ENCODE results near the gene MPPED1.

The MPPED1 gene

DNA sequence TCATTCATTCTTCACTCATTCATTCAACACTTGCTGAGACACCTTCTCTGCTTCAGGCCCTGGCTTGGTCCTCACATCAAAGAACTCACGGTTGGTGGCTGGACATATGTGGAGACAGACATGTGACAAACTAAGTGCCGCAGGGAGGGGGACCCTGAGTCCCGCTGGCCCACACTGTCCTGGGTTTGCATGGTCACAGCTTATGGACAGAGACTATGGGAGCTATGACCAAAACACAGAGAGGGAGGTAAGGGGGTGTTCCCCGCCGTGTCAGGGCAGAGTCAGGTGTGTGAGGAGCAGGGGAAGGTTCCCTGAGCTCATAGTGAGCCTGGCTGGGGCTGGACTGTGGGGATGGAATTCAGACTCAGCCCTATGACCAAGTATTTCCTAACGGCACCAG lies 123.1 kb downstream of the MPPED1 start:
- H3K9ac ChIP-seq (ENCODE audit: low read length), result no peak overlapping the region
- H4K91ac ChIP-seq (ENCODE audit: low read length), result no peak overlapping the region
- no peak for DNase-seq
- no peak overlapping the region for H2BK15ac ChIP-seq (ENCODE audit: low read depth, poor library complexity, severe bottlenecking)
- no peak overlapping the region for H3K18ac ChIP-seq (ENCODE audit: low read depth in 1 of 2, low read length in 2 of 2)
- no peak overlapping the region for H2AFZ ChIP-seq (ENCODE audit: low read depth, low read length)
- H3K14ac ChIP-seq (ENCODE audit: low read length in 2 of 2), result no peak overlapping the region
- H3K4me1 ChIP-seq (ENCODE audit: control insufficient read depth, insufficient read depth, low read depth, low read length), result no peaks in the 10 kb centered on the region
- no peak overlapping the region for H3K27ac ChIP-seq (ENCODE audit: low read length, poor library complexity, severe bottlenecking)
- H3K23ac ChIP-seq (ENCODE audit: low read length in 2 of 2), result no peak overlapping the region
- no peak overlapping the region for H2AK5ac ChIP-seq (ENCODE audit: low read length, severe bottlenecking)
- H3K27me3 ChIP-seq (ENCODE audit: control insufficient read depth in 1 of 2, insufficient read depth in 1 of 2, low read length in 2 of 2), result no peaks in the 10 kb centered on the region
- H2BK5ac ChIP-seq (ENCODE audit: low read depth, low read length, poor library complexity, severe bottlenecking), result no peak overlapping the region
- H3K4me3 ChIP-seq (ENCODE audit: insufficient read depth in 1 of 2, low read depth in 1 of 2, low read length in 2 of 2), result no peak overlapping the region
- peaks cover under 1% of the 10 kb centered on the region for H3K9me3 ChIP-seq (ENCODE audit: control insufficient read depth, low read length)
- no peak overlapping the region for H3K4ac ChIP-seq (ENCODE audit: low read depth in 1 of 2, low read length in 2 of 2)
- H3K4me2 ChIP-seq (ENCODE audit: low read length, poor library complexity, severe bottlenecking), result no peak overlapping the region
- 87% methylated on average over 5 of the region's 6 CpGs for WGBS
- no peak overlapping the region for H4K8ac ChIP-seq (ENCODE audit: low read length)
- H2BK120ac ChIP-seq (ENCODE audit: low read depth, low read length), result no peak overlapping the region
- H3K36me3 ChIP-seq (ENCODE audit: control insufficient read depth in 1 of 2, insufficient read depth in 2 of 2, low read depth in 1 of 2, low read length in 2 of 2), result no peaks in the 10 kb centered on the region
- no peak overlapping the region for H2BK12ac ChIP-seq (ENCODE audit: low read length in 2 of 2)
- H3K79me1 ChIP-seq (replicated peaks; ENCODE audit: low read length, poor library complexity, severe bottlenecking), result no peaks in the 10 kb centered on the region

- WGBS, result 90% methylated on average over 7 of the region's 7 CpGs
- H3K4ac ChIP-seq (ENCODE audit: low read depth in 1 of 2, low read length in 2 of 2), result no peak overlapping the region
- H3K18ac ChIP-seq (ENCODE audit: low read depth in 1 of 2, low read length in 2 of 2), result no peak overlapping the region
- H2AK5ac ChIP-seq (ENCODE audit: low read length, severe bottlenecking), result no peak overlapping the region
- H3K23ac ChIP-seq (ENCODE audit: low read length in 2 of 2), result no peak overlapping the region
- no peak overlapping the region for H3K27ac ChIP-seq (ENCODE audit: low read length, poor library complexity, severe bottlenecking)
- H2BK15ac ChIP-seq (ENCODE audit: low read depth, poor library complexity, severe bottlenecking), result no peak overlapping the region
- no peak overlapping the region for H3K9ac ChIP-seq (ENCODE audit: low read length)
- H2BK5ac ChIP-seq (ENCODE audit: low read depth, low read length, poor library complexity, severe bottlenecking), result no peak overlapping the region
- no peak overlapping the region for H3K14ac ChIP-seq (ENCODE audit: low read length in 2 of 2)
- no peak overlapping the region for H2AFZ ChIP-seq (ENCODE audit: low read depth, low read length)
- H3K4me2 ChIP-seq (ENCODE audit: low read length, poor library complexity, severe bottlenecking), result no peak overlapping the region
- DNase-seq, result no peak
- H3K9me3 ChIP-seq (ENCODE audit: control insufficient read depth, low read length), result no peaks in the 10 kb centered on the region
- H4K91ac ChIP-seq (ENCODE audit: low read length), result no peak overlapping the region
- H2BK12ac ChIP-seq (ENCODE audit: low read length in 2 of 2), result no peak overlapping the region
- H4K8ac ChIP-seq (ENCODE audit: low read length), result no peak overlapping the region
- no peaks in the 10 kb centered on the region for H3K27me3 ChIP-seq (ENCODE audit: control insufficient read depth in 1 of 2, insufficient read depth in 1 of 2, low read length in 2 of 2)
- no peaks in the 10 kb centered on the region for H3K36me3 ChIP-seq (ENCODE audit: control insufficient read depth in 1 of 2, insufficient read depth in 2 of 2, low read depth in 1 of 2, low read length in 2 of 2)
- H3K79me1 ChIP-seq (replicated peaks; ENCODE audit: low read length, poor library complexity, severe bottlenecking), result no peaks in the 10 kb centered on the region
- H2BK120ac ChIP-seq (ENCODE audit: low read depth, low read length), result no peak overlapping the region
- H3K4me1 ChIP-seq (ENCODE audit: control insufficient read depth, insufficient read depth, low read depth, low read length), result no peaks in the 10 kb centered on the region
- no peak overlapping the region for H3K4me3 ChIP-seq (ENCODE audit: insufficient read depth in 1 of 2, low read depth in 1 of 2, low read length in 2 of 2)
Measured at GRCh38 chr22:43535336-43535735, 123.5 kb downstream of the MPPED1 start.

DNA sequence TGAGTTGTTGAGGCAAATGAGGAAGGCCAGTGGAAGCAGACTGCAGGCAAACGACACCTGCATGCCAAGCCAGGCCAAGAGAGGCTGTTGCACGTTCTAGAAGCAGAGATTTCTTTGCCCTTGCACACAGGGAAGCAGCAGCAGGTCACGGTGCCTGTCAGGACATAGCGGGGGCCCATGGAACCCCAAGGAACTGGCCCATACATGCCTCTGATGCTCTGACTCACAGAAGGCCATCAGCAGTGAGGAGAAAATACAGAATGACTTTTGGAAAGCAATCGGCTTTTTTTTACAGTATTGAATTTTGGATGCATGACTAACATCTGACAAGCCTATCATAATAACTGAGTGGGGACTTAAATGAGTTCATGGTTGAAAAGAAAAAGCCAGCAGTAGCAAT lies 123.9 kb downstream of the MPPED1 start:
- H3K79me1 ChIP-seq (replicated peaks; ENCODE audit: low read length, poor library complexity, severe bottlenecking), result no peaks in the 10 kb centered on the region
- no peak overlapping the region for H2BK5ac ChIP-seq (ENCODE audit: low read depth, low read length, poor library complexity, severe bottlenecking)
- H3K18ac ChIP-seq (ENCODE audit: low read depth in 1 of 2, low read length in 2 of 2), result no peak overlapping the region
- no peak overlapping the region for H2AFZ ChIP-seq (ENCODE audit: low read depth, low read length)
- no peak overlapping the region for H3K4ac ChIP-seq (ENCODE audit: low read depth in 1 of 2, low read length in 2 of 2)
- no peak overlapping the region for H4K8ac ChIP-seq (ENCODE audit: low read length)
- DNase-seq, result no peak
- H4K91ac ChIP-seq (ENCODE audit: low read length), result no peak overlapping the region
- no peak overlapping the region for H3K4me3 ChIP-seq (ENCODE audit: insufficient read depth in 1 of 2, low read depth in 1 of 2, low read length in 2 of 2)
- H3K23ac ChIP-seq (ENCODE audit: low read length in 2 of 2), result no peak overlapping the region
- no peaks in the 10 kb centered on the region for H3K9me3 ChIP-seq (ENCODE audit: control insufficient read depth, low read length)
- H3K4me2 ChIP-seq (ENCODE audit: low read length, poor library complexity, severe bottlenecking), result no peak overlapping the region
- no peaks in the 10 kb centered on the region for H3K27me3 ChIP-seq (ENCODE audit: control insufficient read depth in 1 of 2, insufficient read depth in 1 of 2, low read length in 2 of 2)
- 61% methylated on average over 5 of the region's 5 CpGs for WGBS
- H3K14ac ChIP-seq (ENCODE audit: low read length in 2 of 2), result no peak overlapping the region
- H3K4me1 ChIP-seq (ENCODE audit: control insufficient read depth, insufficient read depth, low read depth, low read length), result no peaks in the 10 kb centered on the region
- no peak overlapping the region for H3K27ac ChIP-seq (ENCODE audit: low read length, poor library complexity, severe bottlenecking)
- H3K9ac ChIP-seq (ENCODE audit: low read length), result no peak overlapping the region
- no peak overlapping the region for H2AK5ac ChIP-seq (ENCODE audit: low read length, severe bottlenecking)
- H2BK120ac ChIP-seq (ENCODE audit: low read depth, low read length), result no peak overlapping the region
- no peak overlapping the region for H2BK15ac ChIP-seq (ENCODE audit: low read depth, poor library complexity, severe bottlenecking)
- no peaks in the 10 kb centered on the region for H3K36me3 ChIP-seq (ENCODE audit: control insufficient read depth in 1 of 2, insufficient read depth in 2 of 2, low read depth in 1 of 2, low read length in 2 of 2)
- no peak overlapping the region for H2BK12ac ChIP-seq (ENCODE audit: low read length in 2 of 2)

GRCh38 chr22:43537019-43537585 lies 125.3 kb downstream of the MPPED1 start:
- Histone ChIP-seq H3K14ac (ENCODE audit: low read length in 2 of 2) (no peak overlapping the region), H2AFZ (ENCODE audit: low read depth, low read length) (no peak overlapping the region), H3K23ac (ENCODE audit: low read length in 2 of 2) (no peak overlapping the region), H3K4ac (ENCODE audit: low read depth in 1 of 2, low read length in 2 of 2) (no peak overlapping the region), H4K91ac (ENCODE audit: low read length) (no peak overlapping the region), H2AK5ac (ENCODE audit: low read length, severe bottlenecking) (no peak overlapping the region), H3K9me3 (ENCODE audit: control insufficient read depth, low read length) (no peaks in the 10 kb centered on the region), H3K4me2 (ENCODE audit: low read length, poor library complexity, severe bottlenecking) (no peak overlapping the region), H3K4me1 (ENCODE audit: control insufficient read depth, insufficient read depth, low read depth, low read length) (no peaks in the 10 kb centered on the region), H3K79me1 (replicated peaks; ENCODE audit: low read length, poor library complexity, severe bottlenecking) (no peaks in the 10 kb centered on the region), H3K27me3 (ENCODE audit: control insufficient read depth in 1 of 2, insufficient read depth in 1 of 2, low read length in 2 of 2) (no peaks in the 10 kb centered on the region), H3K18ac (ENCODE audit: low read depth in 1 of 2, low read length in 2 of 2) (no peak overlapping the region), H3K4me3 (ENCODE audit: insufficient read depth in 1 of 2, low read depth in 1 of 2, low read length in 2 of 2) (no peak overlapping the region), H3K36me3 (ENCODE audit: control insufficient read depth in 1 of 2, insufficient read depth in 2 of 2, low read depth in 1 of 2, low read length in 2 of 2) (no peaks in the 10 kb centered on the region), H4K8ac (ENCODE audit: low read length) (no peak overlapping the region), H2BK15ac (ENCODE audit: low read depth, poor library complexity, severe bottlenecking) (no peak overlapping the region), H2BK12ac (ENCODE audit: low read length in 2 of 2) (no peak overlapping the region), H2BK5ac (ENCODE audit: low read depth, low read length, poor library complexity, severe bottlenecking) (no peak overlapping the region), H3K9ac (ENCODE audit: low read length) (no peak overlapping the region), H2BK120ac (ENCODE audit: low read depth, low read length) (no peak overlapping the region), H3K27ac (ENCODE audit: low read length, poor library complexity, severe bottlenecking) (no peak overlapping the region)
- WGBS, result 76% methylated on average over 12 of the region's 14 CpGs
- no peak for DNase-seq
